GM12892 (cell line): ENCODE data around the gene RNF25.

Source experiments
- POLR2A ChIP-seq: IDR thresholded peaks from 2 replicates; pipeline ENCODE4 v1.6.1; 2011; ENCODE audit warnings: low read depth, low read length, control low read depth
- POLR2AphosphoS5 ChIP-seq: IDR thresholded peaks from 2 replicates; pipeline ENCODE4 v1.6.1; 2011; ENCODE audit warnings: low read depth, low read length, control low read depth

- TF ChIP-seq POLR2A (no peak), POLR2AphosphoS5 (no peak)
Measured at GRCh38 chr2:218643751-218644310, 28.0 kb downstream of the RNF25 start.
